HEK293 (cell line): ENCODE results near the gene GTPBP4.

Experiments used
- CTCF ChIA-PET: fragments of 350-600 bp; formaldehyde crosslinking; extraction: SDS; loops from one replicate; lab custom pipeline; 2021; ENCODE audit warnings: antibody characterized with exemption; lab: Yijun Ruan, JAX
- POLR2A ChIA-PET: fragments of 300-600 bp; formaldehyde crosslinking; extraction: SDS; loops from one replicate; lab custom pipeline; 2020; ENCODE audit warnings: antibody characterized with exemption, inconsistent platforms; lab: Yijun Ruan, JAX
- H3K27ac ChIP-seq: fragments of 200-500 bp; sonication (Bioruptor generic); 2 replicates; pipeline ENCODE4 v1.5.1; 2014; ENCODE audit warnings: low read depth, low read length, control low read depth, inconsistent platforms; ENCODE audit errors: extremely low read depth
- H3K36me3 ChIP-seq, 2 experiments: fragments of 200-500 bp in 1 of 2; sonication (Bioruptor generic) in 1 of 2; 1 replicate in 1 of 2; 2 replicates in 1 of 2; pipeline ENCODE4 v1.5.1; 2014 to 2017; ENCODE audit warnings: inconsistent platforms in 2 of 2, low read length in 2 of 2; ENCODE audit not compliant: control insufficient read depth in 2 of 2, insufficient read depth in 1 of 2
- H3K4me1 ChIP-seq: fragments of 200-500 bp; sonication (Bioruptor generic); 2 replicates; pipeline ENCODE4 v1.5.1; 2014; ENCODE audit warnings: mild to moderate bottlenecking, low read length, inconsistent platforms; ENCODE audit not compliant: control insufficient read depth, insufficient read depth
- H3K4me3 ChIP-seq: 2 replicates; pipeline ENCODE4 v1.5.1; 2011; ENCODE audit warnings: low read depth, mild to moderate bottlenecking, control low read depth, low read length, moderate library complexity
- H3K9me3 ChIP-seq: fragments of 200-500 bp; sonication (Bioruptor generic); 2 replicates; pipeline ENCODE4 v1.5.1; 2014; ENCODE audit warnings: low read depth, low read length, inconsistent platforms; ENCODE audit not compliant: control insufficient read depth, insufficient read depth
- KLF7 ChIP-seq: fragments of 450-650 bp; formaldehyde crosslinking; IDR thresholded peaks from 2 replicates; pipeline ENCODE4 v1.5.1; 2016; ENCODE audit warnings: missing biosample characterization, missing genetic modification characterization, borderline replicate concordance
- MEIS1 ChIP-seq: sonication (generic); formaldehyde crosslinking; IDR thresholded peaks from 2 replicates; pipeline ENCODE4 v1.8.1; 2022; ENCODE audit warnings: missing genetic modification reagents, mild to moderate bottlenecking, borderline replicate concordance
- SP7 ChIP-seq: fragments of 450-650 bp; formaldehyde crosslinking; IDR thresholded peaks from 2 replicates; pipeline ENCODE4 v1.5.1; 2016; ENCODE audit warnings: missing biosample characterization, missing genetic modification characterization
- YY2 ChIP-seq: fragments of 450-650 bp; formaldehyde crosslinking; IDR thresholded peaks from 2 replicates; pipeline ENCODE4 v1.5.1; 2016; ENCODE audit warnings: missing biosample characterization, missing genetic modification characterization
- ZBTB17 ChIP-seq: fragments of 450-650 bp; formaldehyde crosslinking; IDR thresholded peaks from 2 replicates; pipeline ENCODE4 v1.5.1; 2016; ENCODE audit warnings: missing biosample characterization, missing genetic modification characterization
- ZFHX2 ChIP-seq: fragments of 450-650 bp; formaldehyde crosslinking; conservative IDR thresholded peaks from 2 replicates; pipeline ENCODE4 v1.5.1; 2016; ENCODE audit warnings: missing biosample characterization, missing genetic modification characterization
- ZFP3 ChIP-seq: fragments of 450-650 bp; formaldehyde crosslinking; IDR thresholded peaks from 2 replicates; pipeline ENCODE4 v1.5.1; 2016; ENCODE audit warnings: low read depth, missing biosample characterization, missing genetic modification characterization
- ZNF155 ChIP-seq: fragments of 450-650 bp; formaldehyde crosslinking; IDR thresholded peaks from 2 replicates; pipeline ENCODE4 v1.5.1; 2016; ENCODE audit warnings: missing biosample characterization, missing genetic modification characterization
- ZNF184 ChIP-seq: fragments of 450-650 bp; IDR thresholded peaks from 2 replicates; pipeline ENCODE4 v1.5.1; 2018; ENCODE audit warnings: missing biosample characterization, mild to moderate bottlenecking, missing genetic modification characterization
- ZNF214 ChIP-seq: fragments of 450-650 bp; formaldehyde crosslinking; IDR thresholded peaks from 2 replicates; pipeline ENCODE4 v1.5.1; 2017; ENCODE audit warnings: missing biosample characterization, mild to moderate bottlenecking, missing genetic modification characterization, borderline replicate concordance
- ZNF221 ChIP-seq: fragments of 450-650 bp; formaldehyde crosslinking; IDR thresholded peaks from 2 replicates; pipeline ENCODE4 v1.5.1; 2017; ENCODE audit warnings: missing biosample characterization, missing genetic modification characterization, borderline replicate concordance
- ZNF24 ChIP-seq: fragments of 450-650 bp; formaldehyde crosslinking; IDR thresholded peaks from 2 replicates; pipeline ENCODE4 v1.5.1; 2016; ENCODE audit warnings: missing biosample characterization, missing genetic modification characterization
- ZNF473 ChIP-seq: fragments of 450-650 bp; formaldehyde crosslinking; IDR thresholded peaks from 2 replicates; pipeline ENCODE4 v1.5.1; 2017; ENCODE audit warnings: missing biosample characterization, missing genetic modification characterization
- ZNF560 ChIP-seq: fragments of 450-650 bp; formaldehyde crosslinking; IDR thresholded peaks from 2 replicates; pipeline ENCODE4 v1.5.1; 2017; ENCODE audit warnings: missing biosample characterization, missing genetic modification characterization, borderline replicate concordance
- ZNF596 ChIP-seq: fragments of 450-650 bp; IDR thresholded peaks from 2 replicates; pipeline ENCODE4 v1.5.0; 2018; ENCODE audit warnings: missing biosample characterization, mild to moderate bottlenecking, missing genetic modification characterization, moderate library complexity
- ZNF660 ChIP-seq: fragments of 450-650 bp; IDR thresholded peaks from 2 replicates; pipeline ENCODE4 v1.5.1; 2018; ENCODE audit warnings: missing biosample characterization, mild to moderate bottlenecking, missing genetic modification characterization
- ZNF701 ChIP-seq: fragments of 450-650 bp; formaldehyde crosslinking; IDR thresholded peaks from 2 replicates; pipeline ENCODE4 v1.5.1; 2016; ENCODE audit warnings: missing biosample characterization, missing genetic modification characterization
- ZSCAN16 ChIP-seq: fragments of 450-650 bp; formaldehyde crosslinking; IDR thresholded peaks from 2 replicates; pipeline ENCODE4 v1.5.1; 2016; ENCODE audit warnings: missing biosample characterization, missing genetic modification characterization
- TF ChIP-seq, protein P1 (sequence below): fragments of 450-650 bp; formaldehyde crosslinking; IDR thresholded peaks from 2 replicates; pipeline ENCODE4 v1.5.1; 2016; ENCODE audit warnings: missing biosample characterization, missing genetic modification characterization
- TF ChIP-seq, protein P2 (sequence below): sonication (generic); formaldehyde crosslinking; IDR thresholded peaks from 2 replicates; pipeline ENCODE4 v1.8.1; 2022; ENCODE audit warnings: mild to moderate bottlenecking, moderate library complexity, missing genetic modification reagents
- TF ChIP-seq, protein P3 (sequence below): fragments of 450-650 bp; formaldehyde crosslinking; IDR thresholded peaks from 2 replicates; pipeline ENCODE4 v1.5.1; 2016; ENCODE audit warnings: missing biosample characterization, missing genetic modification characterization
- TF ChIP-seq, protein P4 (sequence below): fragments of 450-650 bp; formaldehyde crosslinking; IDR thresholded peaks from 2 replicates; pipeline ENCODE4 v1.5.1; 2016; ENCODE audit warnings: missing biosample characterization, missing genetic modification characterization
- TF ChIP-seq, protein P5 (sequence below): fragments of 450-650 bp; formaldehyde crosslinking; IDR thresholded peaks from 2 replicates; pipeline ENCODE4 v1.5.1; 2016; ENCODE audit warnings: missing biosample characterization, missing genetic modification characterization, borderline replicate concordance

Gene GTPBP4

DNA sequence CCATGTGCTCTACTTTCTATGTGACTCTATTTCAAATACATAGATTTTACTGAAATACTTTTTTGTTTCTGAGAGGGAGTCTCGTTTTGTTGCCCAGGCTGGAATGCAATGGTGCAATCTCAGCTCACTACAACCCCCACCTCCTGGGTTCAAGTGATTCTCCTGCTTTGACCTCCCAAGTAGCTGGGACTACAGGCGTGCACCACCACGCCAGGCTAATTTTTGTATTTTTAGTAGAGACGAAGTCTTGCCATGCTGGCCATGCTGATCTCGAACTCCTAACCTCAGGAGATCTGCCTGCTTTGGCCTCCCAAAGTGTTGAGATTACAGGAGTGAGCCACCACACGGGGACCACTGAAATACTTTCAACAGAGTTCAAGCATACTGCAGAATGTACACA is 57.2 kb downstream of the GTPBP4 start (continued):
- TF ChIP-seq YY2 = no peak
- no peak for TF ChIP-seq ZNF221
- TF ChIP-seq ZFP3 (tag by site-specific recombination) = no peak
- TF ChIP-seq MEIS1 (CRISPR knock-in tag) = no peak
- TF ChIP-seq ZNF24 (tag by site-specific recombination) = no peak
- no peak for TF ChIP-seq ZNF473 (tag by site-specific recombination)
- TF ChIP-seq, all 188 proteins: peak for 0

DNA sequence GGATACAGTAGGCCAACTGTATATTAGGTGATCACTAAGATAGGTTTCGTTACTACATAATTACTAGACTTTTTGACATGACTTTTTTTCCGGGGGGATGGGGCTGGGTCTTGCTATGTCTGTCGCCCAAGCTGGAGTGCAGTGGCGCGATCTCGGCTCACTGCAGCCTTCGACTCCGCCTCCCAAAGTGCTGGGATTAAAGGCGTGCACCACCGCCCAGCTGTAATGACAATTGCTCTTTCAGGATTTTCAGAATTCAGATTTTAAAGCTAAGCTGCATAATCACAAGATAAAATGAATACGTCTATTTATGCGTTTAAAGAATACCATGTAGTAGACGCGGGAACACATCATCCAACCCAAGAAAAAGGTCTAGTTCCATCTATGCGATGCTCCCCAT is 59.7 kb downstream of the GTPBP4 start:
- ChIA-PET POLR2A (interaction anchor here (0.6 to 1.6 kb wide), 7 partner anchors 10 to 1064 kb away, joined by 3 to 6 read pairs (median 4); partner anchors contain the start of gene IDI2), CTCF (no interaction called here)
- Histone ChIP-seq H3K27ac (peak overlapping the region; percentile 97), H3K4me3 (peak overlapping the region; percentile 65), H3K9me3 (no peaks in the 10 kb centered on the region), H3K36me3 (peaks cover 6 to 28% of the 10 kb centered on the region in 2 experiments), H3K4me1 (0 out of 2 replicates have a peak, but pooled peaks cover 4% of the 10 kb centered on the region)
- TF ChIP-seq, protein P1, sequence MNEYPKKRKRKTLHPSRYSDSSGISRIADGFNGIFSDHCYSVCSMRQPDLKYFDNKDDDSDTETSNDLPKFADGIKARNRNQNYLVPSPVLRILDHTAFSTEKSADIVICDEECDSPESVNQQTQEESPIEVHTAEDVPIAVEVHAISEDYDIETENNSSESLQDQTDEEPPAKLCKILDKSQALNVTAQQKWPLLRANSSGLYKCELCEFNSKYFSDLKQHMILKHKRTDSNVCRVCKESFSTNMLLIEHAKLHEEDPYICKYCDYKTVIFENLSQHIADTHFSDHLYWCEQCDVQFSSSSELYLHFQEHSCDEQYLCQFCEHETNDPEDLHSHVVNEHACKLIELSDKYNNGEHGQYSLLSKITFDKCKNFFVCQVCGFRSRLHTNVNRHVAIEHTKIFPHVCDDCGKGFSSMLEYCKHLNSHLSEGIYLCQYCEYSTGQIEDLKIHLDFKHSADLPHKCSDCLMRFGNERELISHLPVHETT (tag by site-specific recombination) = no peak
- TF ChIP-seq ZSCAN16 (tag by site-specific recombination) = no peak
- no peak for TF ChIP-seq ZNF214 (tag by site-specific recombination)
- TF ChIP-seq ZNF596 (tag by site-specific recombination) = no peak
- TF ChIP-seq, protein P2, sequence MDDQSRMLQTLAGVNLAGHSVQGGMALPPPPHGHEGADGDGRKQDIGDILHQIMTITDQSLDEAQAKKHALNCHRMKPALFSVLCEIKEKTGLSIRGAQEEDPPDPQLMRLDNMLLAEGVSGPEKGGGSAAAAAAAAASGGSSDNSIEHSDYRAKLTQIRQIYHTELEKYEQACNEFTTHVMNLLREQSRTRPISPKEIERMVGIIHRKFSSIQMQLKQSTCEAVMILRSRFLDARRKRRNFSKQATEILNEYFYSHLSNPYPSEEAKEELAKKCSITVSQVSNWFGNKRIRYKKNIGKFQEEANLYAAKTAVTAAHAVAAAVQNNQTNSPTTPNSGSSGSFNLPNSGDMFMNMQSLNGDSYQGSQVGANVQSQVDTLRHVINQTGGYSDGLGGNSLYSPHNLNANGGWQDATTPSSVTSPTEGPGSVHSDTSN (CRISPR knock-in tag) = no peak
- 0 out of 2 replicates have a peak, but pooled peaks have one; percentile 17 for TF ChIP-seq ZBTB17
- TF ChIP-seq, protein P3, sequence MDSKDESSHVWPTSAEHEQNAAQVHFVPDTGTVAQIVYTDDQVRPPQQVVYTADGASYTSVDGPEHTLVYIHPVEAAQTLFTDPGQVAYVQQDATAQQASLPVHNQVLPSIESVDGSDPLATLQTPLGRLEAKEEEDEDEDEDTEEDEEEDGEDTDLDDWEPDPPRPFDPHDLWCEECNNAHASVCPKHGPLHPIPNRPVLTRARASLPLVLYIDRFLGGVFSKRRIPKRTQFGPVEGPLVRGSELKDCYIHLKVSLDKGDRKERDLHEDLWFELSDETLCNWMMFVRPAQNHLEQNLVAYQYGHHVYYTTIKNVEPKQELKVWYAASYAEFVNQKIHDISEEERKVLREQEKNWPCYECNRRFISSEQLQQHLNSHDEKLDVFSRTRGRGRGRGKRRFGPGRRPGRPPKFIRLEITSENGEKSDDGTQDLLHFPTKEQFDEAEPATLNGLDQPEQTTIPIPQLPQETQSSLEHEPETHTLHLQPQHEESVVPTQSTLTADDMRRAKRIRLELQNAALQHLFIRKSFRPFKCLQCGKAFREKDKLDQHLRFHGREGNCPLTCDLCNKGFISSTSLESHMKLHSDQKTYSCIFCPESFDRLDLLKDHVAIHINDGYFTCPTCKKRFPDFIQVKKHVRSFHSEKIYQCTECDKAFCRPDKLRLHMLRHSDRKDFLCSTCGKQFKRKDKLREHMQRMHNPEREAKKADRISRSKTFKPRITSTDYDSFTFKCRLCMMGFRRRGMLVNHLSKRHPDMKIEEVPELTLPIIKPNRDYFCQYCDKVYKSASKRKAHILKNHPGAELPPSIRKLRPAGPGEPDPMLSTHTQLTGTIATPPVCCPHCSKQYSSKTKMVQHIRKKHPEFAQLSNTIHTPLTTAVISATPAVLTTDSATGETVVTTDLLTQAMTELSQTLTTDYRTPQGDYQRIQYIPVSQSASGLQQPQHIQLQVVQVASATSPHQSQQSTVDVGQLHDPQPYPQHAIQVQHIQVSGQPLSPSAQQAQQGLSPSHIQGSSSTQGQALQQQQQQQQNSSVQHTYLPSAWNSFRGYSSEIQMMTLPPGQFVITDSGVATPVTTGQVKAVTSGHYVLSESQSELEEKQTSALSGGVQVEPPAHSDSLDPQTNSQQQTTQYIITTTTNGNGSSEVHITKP (tag by site-specific recombination) = 0 out of 2 replicates have a peak, but pooled peaks have one; percentile 13

DNA sequence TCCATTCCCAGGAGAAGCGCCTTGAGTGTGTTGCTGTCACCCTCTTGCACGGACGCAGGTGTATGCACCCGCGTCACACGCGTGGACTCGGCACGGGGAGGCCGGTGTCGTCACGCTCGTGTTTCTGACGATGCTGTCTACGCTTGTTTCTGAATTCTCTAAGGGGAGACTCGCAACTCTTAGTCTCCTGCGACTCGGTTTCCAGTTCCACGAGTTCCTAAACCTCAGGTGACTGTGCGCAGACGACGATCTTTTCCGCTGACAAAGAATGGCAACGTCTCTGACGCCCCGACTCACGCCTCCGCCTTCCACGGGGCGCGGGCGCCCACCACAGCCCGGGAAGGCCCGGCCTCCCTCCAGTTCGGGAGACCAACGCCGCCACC is 60.1 kb downstream of the GTPBP4 start:
- peak overlapping the region; percentile 97 for H3K27ac ChIP-seq
- peak overlapping the region; percentile 65 for H3K4me3 ChIP-seq
- no peaks in the 10 kb centered on the region for H3K9me3 ChIP-seq
- ChIA-PET CTCF (no interaction called here), POLR2A (interaction anchor here (0.6 to 1.7 kb wide), 14 partner anchors 10 to 1064 kb away, joined by 3 to 8 read pairs (median 4); partner anchors contain the start of genes GTPBP4, IDI2 and LARP4B)
- peaks cover 2 to 28% of the 10 kb centered on the region in 2 experiments for H3K36me3 ChIP-seq
- 0 out of 2 replicates have a peak, but pooled peaks cover 4% of the 10 kb centered on the region for H3K4me1 ChIP-seq
- no peak for TF ChIP-seq ZNF560 (tag by site-specific recombination)
- no peak for TF ChIP-seq ZNF701 (tag by site-specific recombination)
- TF ChIP-seq ZNF660 (tag by site-specific recombination) = peak; percentile 30; the same call in 1 of the 2 replicates
- TF ChIP-seq ZNF184 = no peak
- TF ChIP-seq, protein P4, sequence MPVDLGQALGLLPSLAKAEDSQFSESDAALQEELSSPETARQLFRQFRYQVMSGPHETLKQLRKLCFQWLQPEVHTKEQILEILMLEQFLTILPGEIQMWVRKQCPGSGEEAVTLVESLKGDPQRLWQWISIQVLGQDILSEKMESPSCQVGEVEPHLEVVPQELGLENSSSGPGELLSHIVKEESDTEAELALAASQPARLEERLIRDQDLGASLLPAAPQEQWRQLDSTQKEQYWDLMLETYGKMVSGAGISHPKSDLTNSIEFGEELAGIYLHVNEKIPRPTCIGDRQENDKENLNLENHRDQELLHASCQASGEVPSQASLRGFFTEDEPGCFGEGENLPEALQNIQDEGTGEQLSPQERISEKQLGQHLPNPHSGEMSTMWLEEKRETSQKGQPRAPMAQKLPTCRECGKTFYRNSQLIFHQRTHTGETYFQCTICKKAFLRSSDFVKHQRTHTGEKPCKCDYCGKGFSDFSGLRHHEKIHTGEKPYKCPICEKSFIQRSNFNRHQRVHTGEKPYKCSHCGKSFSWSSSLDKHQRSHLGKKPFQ (tag by site-specific recombination) = no peak
- TF ChIP-seq ZFHX2 (tag by site-specific recombination) = no peak
- TF ChIP-seq KLF7 (tag by site-specific recombination) = no peak
- TF ChIP-seq, protein P5, sequence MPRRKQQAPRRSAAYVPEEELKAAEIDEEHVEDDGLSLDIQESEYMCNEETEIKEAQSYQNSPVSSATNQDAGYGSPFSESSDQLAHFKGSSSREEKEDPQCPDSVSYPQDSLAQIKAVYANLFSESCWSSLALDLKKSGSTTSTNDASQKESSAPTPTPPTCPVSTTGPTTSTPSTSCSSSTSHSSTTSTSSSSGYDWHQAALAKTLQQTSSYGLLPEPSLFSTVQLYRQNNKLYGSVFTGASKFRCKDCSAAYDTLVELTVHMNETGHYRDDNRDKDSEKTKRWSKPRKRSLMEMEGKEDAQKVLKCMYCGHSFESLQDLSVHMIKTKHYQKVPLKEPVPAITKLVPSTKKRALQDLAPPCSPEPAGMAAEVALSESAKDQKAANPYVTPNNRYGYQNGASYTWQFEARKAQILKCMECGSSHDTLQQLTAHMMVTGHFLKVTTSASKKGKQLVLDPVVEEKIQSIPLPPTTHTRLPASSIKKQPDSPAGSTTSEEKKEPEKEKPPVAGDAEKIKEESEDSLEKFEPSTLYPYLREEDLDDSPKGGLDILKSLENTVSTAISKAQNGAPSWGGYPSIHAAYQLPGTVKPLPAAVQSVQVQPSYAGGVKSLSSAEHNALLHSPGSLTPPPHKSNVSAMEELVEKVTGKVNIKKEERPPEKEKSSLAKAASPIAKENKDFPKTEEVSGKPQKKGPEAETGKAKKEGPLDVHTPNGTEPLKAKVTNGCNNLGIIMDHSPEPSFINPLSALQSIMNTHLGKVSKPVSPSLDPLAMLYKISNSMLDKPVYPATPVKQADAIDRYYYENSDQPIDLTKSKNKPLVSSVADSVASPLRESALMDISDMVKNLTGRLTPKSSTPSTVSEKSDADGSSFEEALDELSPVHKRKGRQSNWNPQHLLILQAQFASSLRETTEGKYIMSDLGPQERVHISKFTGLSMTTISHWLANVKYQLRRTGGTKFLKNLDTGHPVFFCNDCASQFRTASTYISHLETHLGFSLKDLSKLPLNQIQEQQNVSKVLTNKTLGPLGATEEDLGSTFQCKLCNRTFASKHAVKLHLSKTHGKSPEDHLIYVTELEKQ = 0 out of 2 replicates have a peak, but pooled peaks have one; percentile 6
- TF ChIP-seq ZNF155 (tag by site-specific recombination) = no peak
- no peak for TF ChIP-seq SP7 (tag by site-specific recombination)
